Transverse colon (tissue), 4 donors: ENCODE results near the gene NT5DC2. TPM values are rescaled to one million over a fixed set of nuclear protein-coding genes. Genes with fewer than 3 reads are reported as not detected.

Experiments used
- DNase-seq: peaks from one replicate; pipeline ENCODE4 v3.0.0-alpha.2; 2019
- H3K27ac ChIP-seq, 4 donors: fragments of 200-600 bp; sonication (generic); 2 replicates each; pipeline ENCODE4 v1.5.1; 2016 to 2018; ENCODE audit warnings: inconsistent platforms in 4 of 4
- H3K27me3 ChIP-seq: fragments of 200-600 bp; sonication (generic); 2 replicates; pipeline ENCODE4 v1.5.1; 2017; ENCODE audit warnings: inconsistent platforms
- H3K36me3 ChIP-seq, 4 donors: fragments of 200-600 bp; sonication (generic); 2 replicates each; pipeline ENCODE4 v1.5.1; 2017 to 2019; ENCODE audit warnings: inconsistent platforms in 4 of 4
- H3K4me1 ChIP-seq, 4 donors: fragments of 200-600 bp; sonication (generic); 2 replicates each; pipeline ENCODE4 v1.5.1; 2017 to 2020; ENCODE audit warnings: inconsistent platforms in 4 of 4
- H3K4me3 ChIP-seq, 4 donors: fragments of 200-600 bp; sonication (generic); 1 replicate in 1 of 4; 2 replicates in 3 of 4; pipeline versions ENCODE4 v1.5.1 to v1.6.1; 2017 to 2019; ENCODE audit warnings: inconsistent platforms in 4 of 4
- H3K9me3 ChIP-seq, 2 donors: fragments of 200-600 bp; sonication (generic); 2 replicates each; pipeline ENCODE4 v1.5.1; 2017 to 2019; ENCODE audit warnings: inconsistent platforms in 2 of 2
- EP300 ChIP-seq: sonication (generic); formaldehyde crosslinking; IDR thresholded peaks from one replicate; pipeline ENCODE4 v1.6.1; 2017; ENCODE audit warnings: antibody characterized with exemption, low read depth
- POLR2A ChIP-seq: fragments of 450-650 bp; IDR thresholded peaks from one replicate; pipeline ENCODE4 v1.6.1; 2016; ENCODE audit warnings: antibody characterized with exemption, mild to moderate bottlenecking, moderate library complexity
- POLR2AphosphoS5 ChIP-seq, 3 donors: sonication (generic); formaldehyde crosslinking; IDR thresholded peaks; one replicate each; pipeline ENCODE4 v1.6.1; 2016; ENCODE audit warnings: antibody characterized with exemption in 3 of 3
- WGBS, 2 donors: methylation state at CpG; one replicate each; pipeline ENCODE4 v1.1.5; 2018; ENCODE audit warnings: low coverage in 1 of 2; 5-methylcytosine and 5-hydroxymethylcytosine counted together
- in situ Hi-C, 4 donors: fragments of 200-750 bp; cut with MboI; loops; one replicate each; pipeline versions ENCODE4 v1.15.0 to v1.15.1; 2017; ENCODE audit warnings: low sequenced_read_pairs in 3 of 4, low pct_ligation_motif_present in 1 of 4, low pct_unique_long_range_greater_than_20kb in 1 of 4
- intact Hi-C: fragments of 100-400 bp; cut with DNase I; formaldehyde crosslinking; loops from one replicate; pipeline ENCODE4 v1.15.1; 2023; ENCODE audit warnings: low total_unique reads
- total RNA-seq, 4 donors: library from RNA; depleted of rRNA; stranded (reverse); fragments of >200 nt; gene quantifications; one replicate each; pipeline ENCODE4 v1.1.0, GENCODE V29; 2016
- TF ChIP-seq, protein P1 (sequence below), 5 experiments: fragments of 200-600 bp in 3 of 5; fragments of 450-650 bp in 2 of 5; sonication (generic) in 3 of 5; IDR thresholded peaks; 1 replicate in 2 of 5; 2 replicates in 3 of 5; pipeline ENCODE4 v1.5.1; 2016 to 2017; ENCODE audit warnings: antibody characterized with exemption in 5 of 5, inconsistent platforms in 3 of 5, mild to moderate bottlenecking in 2 of 5, moderate library complexity in 1 of 5

Gene NT5DC2
- total RNA-seq, 4 donors from 2014 or later: 5.5 to 16.7 (median 14.9) TPM; not detected in 1

DNA sequence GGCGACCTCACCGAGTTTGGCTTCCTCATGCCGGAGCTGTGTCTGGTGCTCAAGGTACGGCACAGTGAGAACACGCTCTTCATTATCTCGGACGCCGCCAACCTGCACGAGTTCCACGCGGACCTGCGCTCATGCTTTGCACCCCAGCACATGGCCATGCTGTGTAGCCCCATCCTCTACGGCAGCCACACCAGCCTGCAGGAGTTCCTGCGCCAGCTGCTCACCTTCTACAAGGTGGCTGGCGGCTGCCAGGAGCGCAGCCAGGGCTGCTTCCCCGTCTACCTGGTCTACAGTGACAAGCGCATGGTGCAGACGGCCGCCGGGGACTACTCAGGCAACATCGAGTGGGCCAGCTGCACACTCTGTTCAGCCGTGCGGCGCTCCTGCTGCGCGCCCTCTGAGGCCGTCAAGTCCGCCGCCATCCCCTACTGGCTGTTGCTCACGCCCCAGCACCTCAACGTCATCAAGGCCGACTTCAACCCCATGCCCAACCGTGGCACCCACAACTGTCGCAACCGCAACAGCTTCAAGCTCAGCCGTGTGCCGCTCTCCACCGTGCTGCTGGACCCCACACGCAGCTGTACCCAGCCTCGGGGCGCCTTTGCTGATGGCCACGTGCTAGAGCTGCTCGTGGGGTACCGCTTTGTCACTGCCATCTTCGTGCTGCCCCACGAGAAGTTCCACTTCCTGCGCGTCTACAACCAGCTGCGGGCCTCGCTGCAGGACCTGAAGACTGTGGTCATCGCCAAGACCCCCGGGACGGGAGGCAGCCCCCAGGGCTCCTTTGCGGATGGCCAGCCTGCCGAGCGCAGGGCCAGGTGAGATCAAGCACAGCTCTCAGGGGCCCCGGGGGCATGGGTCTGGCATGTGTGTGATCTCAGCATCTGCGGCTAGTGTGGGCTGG is 45.6 kb downstream of the NT5DC2 start:
- Histone ChIP-seq H3K27me3 (no peaks in the 10 kb centered on the region), H3K27ac (no peak overlapping the region)

DNA sequence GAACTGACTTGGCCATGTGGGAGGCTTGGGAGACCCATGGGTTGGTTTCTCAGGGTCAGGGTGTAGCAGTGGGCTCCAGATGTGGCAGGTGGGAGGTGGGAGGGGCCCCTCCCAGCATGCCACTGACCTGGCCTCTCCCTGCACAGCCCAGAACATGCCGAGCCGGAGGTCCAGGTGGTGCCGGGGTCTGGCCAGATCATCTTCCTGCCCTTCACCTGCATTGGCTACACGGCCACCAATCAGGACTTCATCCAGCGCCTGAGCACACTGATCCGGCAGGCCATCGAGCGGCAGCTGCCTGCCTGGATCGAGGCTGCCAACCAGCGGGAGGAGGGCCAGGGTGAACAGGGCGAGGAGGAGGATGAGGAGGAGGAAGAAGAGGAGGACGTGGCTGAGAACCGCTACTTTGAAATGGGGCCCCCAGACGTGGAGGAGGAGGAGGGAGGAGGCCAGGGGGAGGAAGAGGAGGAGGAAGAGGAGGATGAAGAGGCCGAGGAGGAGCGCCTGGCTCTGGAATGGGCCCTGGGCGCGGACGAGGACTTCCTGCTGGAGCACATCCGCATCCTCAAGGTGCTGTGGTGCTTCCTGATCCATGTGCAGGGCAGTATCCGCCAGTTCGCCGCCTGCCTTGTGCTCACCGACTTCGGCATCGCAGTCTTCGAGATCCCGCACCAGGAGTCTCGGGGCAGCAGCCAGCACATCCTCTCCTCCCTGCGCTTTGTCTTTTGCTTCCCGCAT is 46.4 kb downstream of the NT5DC2 start:
- DNase-seq: no peak
- Histone ChIP-seq H3K27me3 (no peaks in the 10 kb centered on the region), H3K4me1 (peaks cover 0 to 16% (median 5%) of the 10 kb centered on the region in 4 donors), H3K36me3 (peaks cover 0 to 47% (median 19%) of the 10 kb centered on the region in 4 donors), H3K4me3 (no peak overlapping the region), H3K27ac (no peak overlapping the region), H3K9me3 (no peaks in the 10 kb centered on the region)
- in situ Hi-C loops: no loop called here
- intact Hi-C loops: no loop called here
- TF ChIP-seq, protein P1, sequence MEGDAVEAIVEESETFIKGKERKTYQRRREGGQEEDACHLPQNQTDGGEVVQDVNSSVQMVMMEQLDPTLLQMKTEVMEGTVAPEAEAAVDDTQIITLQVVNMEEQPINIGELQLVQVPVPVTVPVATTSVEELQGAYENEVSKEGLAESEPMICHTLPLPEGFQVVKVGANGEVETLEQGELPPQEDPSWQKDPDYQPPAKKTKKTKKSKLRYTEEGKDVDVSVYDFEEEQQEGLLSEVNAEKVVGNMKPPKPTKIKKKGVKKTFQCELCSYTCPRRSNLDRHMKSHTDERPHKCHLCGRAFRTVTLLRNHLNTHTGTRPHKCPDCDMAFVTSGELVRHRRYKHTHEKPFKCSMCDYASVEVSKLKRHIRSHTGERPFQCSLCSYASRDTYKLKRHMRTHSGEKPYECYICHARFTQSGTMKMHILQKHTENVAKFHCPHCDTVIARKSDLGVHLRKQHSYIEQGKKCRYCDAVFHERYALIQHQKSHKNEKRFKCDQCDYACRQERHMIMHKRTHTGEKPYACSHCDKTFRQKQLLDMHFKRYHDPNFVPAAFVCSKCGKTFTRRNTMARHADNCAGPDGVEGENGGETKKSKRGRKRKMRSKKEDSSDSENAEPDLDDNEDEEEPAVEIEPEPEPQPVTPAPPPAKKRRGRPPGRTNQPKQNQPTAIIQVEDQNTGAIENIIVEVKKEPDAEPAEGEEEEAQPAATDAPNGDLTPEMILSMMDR (IDR thresholded peaks at IDR 0.05): no peak
- TF ChIP-seq EP300: no peak
- no peak for TF ChIP-seq POLR2A
- TF ChIP-seq POLR2AphosphoS5 (IDR thresholded peaks at IDR 0.05): no peak
- WGBS, 2 donors: 90 to 92% methylated on average over 4 to 31 of the region's 31 CpGs

More for the DNA sequence above, 45.6 kb downstream of the NT5DC2 start:
- Histone ChIP-seq H3K4me3 (no peak overlapping the region), H3K36me3 (peaks cover 0 to 43% (median 21%) of the 10 kb centered on the region in 4 donors), H3K9me3 (no peaks in the 10 kb centered on the region), H3K4me1 (peaks cover 0 to 12% (median 5%) of the 10 kb centered on the region in 4 donors)
- TF ChIP-seq POLR2AphosphoS5 (IDR thresholded peaks at IDR 0.05) (no peak), POLR2A (no peak), EP300 (no peak)
- TF ChIP-seq, protein P1 (IDR thresholded peaks at IDR 0.05): no peak
- intact Hi-C loops (no loop called here), in situ Hi-C loops (no loop called here)
- WGBS, 2 donors: 95% methylated on average over 55 of the region's 59 CpGs; no CpG with 5 or more reads in 1 of the 2 donors
- DNase-seq: no peak

DNA sequence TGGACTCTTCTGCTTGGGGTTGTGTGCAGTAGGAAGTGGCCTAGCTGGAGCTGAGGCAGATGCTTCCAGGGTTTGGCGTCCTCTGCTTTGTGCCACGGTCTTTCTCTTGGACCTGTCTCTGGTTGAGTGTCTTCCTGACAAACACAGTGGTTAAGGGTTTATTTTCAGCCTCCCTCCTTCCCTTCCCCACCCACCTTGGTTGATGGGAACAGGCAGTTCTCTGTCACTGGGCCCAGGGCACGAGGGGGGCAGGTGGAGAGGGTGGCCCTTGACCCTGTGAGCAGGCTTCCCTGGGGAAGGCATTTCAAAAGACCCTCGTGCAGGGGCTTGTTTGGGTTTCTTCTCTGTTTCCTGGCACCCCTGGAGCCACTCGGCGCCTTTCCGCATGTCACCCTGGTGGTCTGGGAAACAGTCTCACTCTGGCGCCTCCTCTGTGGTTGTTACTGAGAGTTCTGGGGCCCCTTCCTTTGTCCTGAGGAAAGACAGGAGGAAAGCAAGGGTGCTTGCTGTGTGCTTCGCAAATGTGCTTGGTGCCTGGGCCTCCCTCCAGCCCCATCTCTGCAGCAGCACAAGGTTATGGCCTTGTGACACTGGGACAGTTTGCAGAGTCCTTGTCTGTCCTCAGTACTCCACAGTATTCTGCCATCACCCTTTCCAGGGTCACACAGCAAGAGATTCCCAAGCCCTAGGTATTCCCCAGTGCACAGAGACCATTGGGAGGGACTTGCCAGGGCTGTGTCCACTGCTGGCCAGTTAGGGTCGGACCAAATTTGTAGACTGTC is 48.8 kb downstream of the NT5DC2 start:
- Histone ChIP-seq H3K4me1 (peaks cover 0 to 16% (median 4%) of the 10 kb centered on the region in 4 donors), H3K4me3 (no peak overlapping the region), H3K27me3 (no peaks in the 10 kb centered on the region), H3K36me3 (peaks cover 0 to 46% (median 16%) of the 10 kb centered on the region in 4 donors), H3K27ac (peak overlapping the region in 3 of 4 donors; percentile 23 to 51 (median 46)), H3K9me3 (no peaks in the 10 kb centered on the region)
- intact Hi-C loops: no loop called here
- in situ Hi-C loops: no loop called here
- 78% methylated on average over 10 of the region's 10 CpGs; no CpG with 5 or more reads in 1 of the 2 donors for WGBS, 2 donors
- DNase-seq: no peak
- TF ChIP-seq EP300 (no peak), POLR2A (no peak), POLR2AphosphoS5 (IDR thresholded peaks at IDR 0.05) (no peak)
- TF ChIP-seq, protein P1 (IDR thresholded peaks at IDR 0.05): no peak
